Glutamatergic neuron (in vitro differentiated cells): ENCODE data around the gene NKAPL. TPM values are rescaled to one million over a fixed set of nuclear protein-coding genes. Genes with fewer than 3 reads are reported as not detected.

Experiments used
- DNase-seq: peaks from one replicate; pipeline ENCODE4 v3.0.0; 2022
- H3K27ac Mint-ChIP-seq: one replicate; pipeline ENCODE4 v1.8.0; 2020; ENCODE audit warnings: mild to moderate bottlenecking, mixed read lengths, inconsistent platforms; ENCODE audit not compliant: unreplicated experiment
- H3K27me3 Mint-ChIP-seq: one replicate; pipeline ENCODE4 v1.8.0; 2020; ENCODE audit warnings: mild to moderate bottlenecking, moderate library complexity, mixed read lengths, inconsistent platforms; ENCODE audit not compliant: unreplicated experiment
- H3K36me3 Mint-ChIP-seq: one replicate; pipeline ENCODE4 v1.8.0; 2020; ENCODE audit warnings: mild to moderate bottlenecking, mixed read lengths, inconsistent platforms; ENCODE audit not compliant: unreplicated experiment
- H3K4me1 Mint-ChIP-seq: one replicate; pipeline ENCODE4 v1.8.0; 2020; ENCODE audit warnings: mild to moderate bottlenecking, low read depth, mixed read lengths, inconsistent platforms; ENCODE audit not compliant: unreplicated experiment
- H3K4me3 Mint-ChIP-seq: one replicate; pipeline ENCODE4 v1.8.0; 2020; ENCODE audit warnings: mild to moderate bottlenecking, mixed read lengths, inconsistent platforms; ENCODE audit not compliant: unreplicated experiment
- H3K9me3 Mint-ChIP-seq: one replicate; pipeline ENCODE4 v1.8.0; 2020; ENCODE audit warnings: mild to moderate bottlenecking, moderate library complexity, mixed read lengths, inconsistent platforms; ENCODE audit not compliant: unreplicated experiment
- CTCF ChIP-seq: fragments of 200-600 bp; sonication (generic); IDR thresholded peaks from one replicate; pipeline ENCODE4 v1.5.0; 2021; ENCODE audit not compliant: partially characterized antibody, unreplicated experiment
- total RNA-seq: library from RNA; stranded (reverse); fragmentation: NEBNext Ultra II Directional; extraction: Animal tissue kit (Norgen Biotek cat#: 25700); gene quantifications from one replicate; pipeline ENCODE4 v1.2.1, GENCODE V29; 2021; ENCODE audit not compliant: unreplicated experiment

The NKAPL gene
- total RNA-seq, 1 donor from 2014 or later, result 0.69 TPM

- Mint-ChIP-seq H3K27ac (no peak overlapping the region), H3K27me3 (no peaks in the 10 kb centered on the region), H3K9me3 (no peaks in the 10 kb centered on the region), H3K4me3 (no peak overlapping the region), H3K4me1 (no peaks in the 10 kb centered on the region), H3K36me3 (no peaks in the 10 kb centered on the region)
- no peak for DNase-seq
- no peak for TF ChIP-seq CTCF
Observed at GRCh38 chr6:28245206-28245941, 13.7 kb upstream of the NKAPL start.

GRCh38 chr6:28248916-28249315, 10.2 kb upstream of the NKAPL start:
- no peak for TF ChIP-seq CTCF
- Mint-ChIP-seq H3K4me3 (no peak overlapping the region), H3K27ac (no peak overlapping the region), H3K4me1 (peaks cover 4% of the 10 kb centered on the region), H3K36me3 (no peaks in the 10 kb centered on the region), H3K9me3 (peaks cover 2% of the 10 kb centered on the region), H3K27me3 (no peaks in the 10 kb centered on the region)
- no peak for DNase-seq

- no peaks in the 10 kb centered on the region for H3K27me3 Mint-ChIP-seq
- TF ChIP-seq CTCF, result no peak
- DNase-seq, result no peak
- H3K4me3 Mint-ChIP-seq, result peak overlapping the region; percentile 84
- H3K9me3 Mint-ChIP-seq, result peaks cover 2% of the 10 kb centered on the region
- H3K36me3 Mint-ChIP-seq, result no peaks in the 10 kb centered on the region
- peaks cover 4% of the 10 kb centered on the region for H3K4me1 Mint-ChIP-seq
- H3K27ac Mint-ChIP-seq, result no peak overlapping the region
Observed at GRCh38 chr6:28250747-28251146, 8.3 kb upstream of the NKAPL start.

GRCh38 chr6:28251661-28252008, 7.5 kb upstream of the NKAPL start:
- Mint-ChIP-seq H3K4me1 (peaks cover 4% of the 10 kb centered on the region), H3K36me3 (no peaks in the 10 kb centered on the region), H3K27ac (peak overlapping the region; percentile 87), H3K27me3 (no peaks in the 10 kb centered on the region), H3K4me3 (peak overlapping the region; percentile 99), H3K9me3 (peaks cover 2% of the 10 kb centered on the region)
- DNase-seq, result peak; percentile 46
- no peak for TF ChIP-seq CTCF
